Upper lobe of right lung (tissue), 1 donor: ENCODE measurements around the gene PDE8A. TPM values are rescaled to one million over a fixed set of nuclear protein-coding genes. Genes with fewer than 3 reads are reported as not detected.
"Not testable (repeated sequence)": the region's sequence is repeated elsewhere in the genome, so short reads cannot be mapped to it uniquely, and the experiment has no call there.

Experiments
- ATAC-seq: fragments of 200-7000 bp; cut with Tn5 transposase; one replicate; pipeline ENCODE4 v1.9.1; 2020; ENCODE audit warnings: mild to moderate bottlenecking, moderate library complexity
- DNase-seq: peaks from one replicate; pipeline ENCODE4 v3.0.0-alpha.2; 2020
- H3K27ac ChIP-seq: fragments of 200-600 bp; one replicate; pipeline ENCODE4 v1.8.0; 2022
- H3K27me3 ChIP-seq: fragments of 200-600 bp; one replicate; pipeline ENCODE4 v1.8.0; 2022; ENCODE audit warnings: mild to moderate bottlenecking
- H3K36me3 ChIP-seq: fragments of 200-600 bp; one replicate; pipeline ENCODE4 v1.8.0; 2022
- H3K4me1 ChIP-seq: fragments of 200-600 bp; one replicate; pipeline ENCODE4 v1.8.0; 2022
- H3K4me3 ChIP-seq: fragments of 200-600 bp; one replicate; pipeline ENCODE4 v1.8.0; 2022; ENCODE audit warnings: mild to moderate bottlenecking
- H3K9me3 ChIP-seq: fragments of 200-600 bp; one replicate; pipeline ENCODE4 v1.8.0; 2022
- intact Hi-C: fragments of 100-400 bp; cut with DNase I; formaldehyde crosslinking; loops from one replicate; pipeline ENCODE4 v1.11.0; 2022
- total RNA-seq: library from RNA; stranded (reverse); fragmentation: NEBNext Ultra II Directional; extraction: Animal tissue kit (Norgen Biotek cat#: 25700); gene quantifications from one replicate; pipeline ENCODE4 v1.2.1, GENCODE V29; 2021
- TF ChIP-seq, protein P1 (sequence below): fragments of 200-600 bp; IDR thresholded peaks from one replicate; pipeline ENCODE4 v1.8.0; 2022; ENCODE audit warnings: antibody characterized with exemption
- donor health status: DM: no; HTN: yes; CAD: no; lungs with severe emphysema.

Gene PDE8A
- total RNA-seq, 1 donor from 2014 or later = 54.7 TPM

DNA sequence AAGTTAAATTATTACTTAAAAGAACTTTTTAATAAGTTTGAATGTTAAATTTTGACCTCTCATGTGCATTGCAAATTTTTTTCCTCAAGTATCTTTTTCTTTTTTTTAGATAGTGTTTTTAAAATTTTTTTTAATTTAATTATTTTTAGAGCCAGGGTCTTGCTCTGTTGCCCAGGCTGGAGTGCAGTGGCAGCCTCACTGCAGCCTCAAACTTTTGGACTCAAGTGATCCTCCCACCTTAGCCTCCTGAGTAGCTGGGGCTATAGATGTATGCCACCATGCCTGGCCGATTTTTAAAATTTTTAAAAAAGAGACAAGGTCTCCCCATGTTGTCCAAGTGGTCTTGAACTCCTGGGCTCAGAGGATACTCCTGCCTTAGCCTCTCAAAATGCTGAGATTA is 14.4 kb downstream of the PDE8A start:
- intact Hi-C loops = no loop called here
- Histone ChIP-seq H3K27ac (no peak overlapping the region), H3K27me3 (no peaks in the 10 kb centered on the region), H3K4me3 (no peak overlapping the region), H3K36me3 (no peaks in the 10 kb centered on the region), H3K9me3 (no peaks in the 10 kb centered on the region), H3K4me1 (peaks cover 18% of the 10 kb centered on the region)
- DNase-seq (no peak), ATAC-seq (no peak)
- TF ChIP-seq, protein P1, sequence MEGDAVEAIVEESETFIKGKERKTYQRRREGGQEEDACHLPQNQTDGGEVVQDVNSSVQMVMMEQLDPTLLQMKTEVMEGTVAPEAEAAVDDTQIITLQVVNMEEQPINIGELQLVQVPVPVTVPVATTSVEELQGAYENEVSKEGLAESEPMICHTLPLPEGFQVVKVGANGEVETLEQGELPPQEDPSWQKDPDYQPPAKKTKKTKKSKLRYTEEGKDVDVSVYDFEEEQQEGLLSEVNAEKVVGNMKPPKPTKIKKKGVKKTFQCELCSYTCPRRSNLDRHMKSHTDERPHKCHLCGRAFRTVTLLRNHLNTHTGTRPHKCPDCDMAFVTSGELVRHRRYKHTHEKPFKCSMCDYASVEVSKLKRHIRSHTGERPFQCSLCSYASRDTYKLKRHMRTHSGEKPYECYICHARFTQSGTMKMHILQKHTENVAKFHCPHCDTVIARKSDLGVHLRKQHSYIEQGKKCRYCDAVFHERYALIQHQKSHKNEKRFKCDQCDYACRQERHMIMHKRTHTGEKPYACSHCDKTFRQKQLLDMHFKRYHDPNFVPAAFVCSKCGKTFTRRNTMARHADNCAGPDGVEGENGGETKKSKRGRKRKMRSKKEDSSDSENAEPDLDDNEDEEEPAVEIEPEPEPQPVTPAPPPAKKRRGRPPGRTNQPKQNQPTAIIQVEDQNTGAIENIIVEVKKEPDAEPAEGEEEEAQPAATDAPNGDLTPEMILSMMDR = no peak

DNA sequence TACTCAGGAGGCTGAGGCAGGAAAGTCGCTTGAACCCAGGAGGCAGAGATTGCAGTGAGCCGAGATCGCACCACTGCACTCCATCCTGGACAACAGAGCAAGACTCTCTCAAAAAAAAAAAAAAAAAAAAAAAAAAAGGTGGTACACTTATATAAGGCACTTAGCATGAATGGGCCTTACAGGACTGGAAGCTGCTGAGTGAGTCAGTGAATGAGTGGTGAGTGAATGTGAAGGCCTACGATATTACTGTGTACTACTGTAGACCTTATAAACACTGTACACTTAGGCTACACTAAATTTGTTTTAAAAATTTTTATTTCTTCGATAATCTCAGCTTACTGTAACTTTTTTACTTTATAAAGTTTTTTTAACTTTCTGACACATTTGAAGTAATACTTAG is 15.1 kb downstream of the PDE8A start:
- DNase-seq, intact Hi-C loops, ATAC-seq: not testable (repeated sequence)

DNA sequence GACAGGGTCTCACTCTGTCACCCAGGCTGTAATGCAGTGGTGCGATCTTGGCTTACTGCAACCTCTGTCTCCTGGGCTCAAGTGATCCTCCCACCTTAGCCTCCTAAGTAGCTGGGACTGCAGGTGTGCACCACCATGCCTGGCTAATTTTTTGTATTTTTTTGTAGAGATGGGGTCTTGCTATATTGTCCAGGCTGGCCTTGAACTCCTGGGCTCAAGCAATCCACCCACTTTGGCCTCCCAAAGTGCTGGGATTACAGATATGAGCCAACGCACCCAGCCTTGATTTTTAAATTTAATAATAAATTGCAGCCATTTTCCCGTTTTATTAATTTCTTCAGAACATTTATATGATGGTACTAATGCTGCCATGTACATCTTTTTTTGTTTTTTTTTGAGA is 15.6 kb downstream of the PDE8A start:
- H3K36me3 ChIP-seq, H3K27me3 ChIP-seq, DNase-seq, ATAC-seq, H3K9me3 ChIP-seq, H3K27ac ChIP-seq, intact Hi-C loops, H3K4me3 ChIP-seq: not testable (repeated sequence)
- peaks cover 16% of the 10 kb centered on the region for H3K4me1 ChIP-seq

More for the DNA sequence above, 15.1 kb downstream of the PDE8A start:
- not testable (repeated sequence) for H3K36me3 ChIP-seq, H3K27ac ChIP-seq, H3K4me3 ChIP-seq, H3K9me3 ChIP-seq, H3K27me3 ChIP-seq
- peaks cover 16% of the 10 kb centered on the region for H3K4me1 ChIP-seq

DNA sequence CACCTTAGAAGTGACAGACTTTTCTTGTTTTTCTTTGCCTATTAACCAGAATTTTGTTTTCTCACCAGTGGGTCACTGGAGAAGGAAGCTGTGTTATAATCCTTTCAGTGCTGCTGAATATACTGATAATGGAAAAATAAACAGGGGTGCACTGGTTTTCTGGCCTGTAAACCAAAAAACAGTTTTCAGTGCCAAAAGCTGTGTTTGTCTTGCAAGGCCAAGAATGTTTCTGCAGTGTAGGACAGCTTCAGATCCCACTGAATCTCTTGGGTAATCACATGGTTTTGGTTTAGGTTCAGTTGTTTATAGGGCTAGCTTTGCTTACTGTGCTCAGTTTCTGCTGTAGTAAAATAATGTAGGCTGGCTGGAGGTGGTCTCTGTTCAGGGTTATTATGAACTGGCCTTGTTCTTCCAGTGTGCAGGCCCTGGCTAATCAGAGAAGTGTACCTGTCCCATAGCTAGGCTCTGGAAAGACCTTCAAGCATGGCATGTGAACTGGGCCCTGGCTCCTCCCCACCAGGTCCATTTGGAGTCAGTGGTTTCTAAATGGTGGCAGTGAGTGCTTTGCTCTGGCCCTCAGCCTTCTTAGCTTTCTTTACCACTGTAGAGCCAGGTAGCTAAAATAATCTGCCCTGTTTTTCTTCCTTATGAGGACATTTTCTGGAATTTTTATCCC is 18.7 kb downstream of the PDE8A start:
- Histone ChIP-seq H3K27me3 (no peaks in the 10 kb centered on the region), H3K4me1 (peaks cover 22% of the 10 kb centered on the region), H3K27ac (no peak overlapping the region), H3K36me3 (no peaks in the 10 kb centered on the region), H3K9me3 (no peaks in the 10 kb centered on the region), H3K4me3 (no peak overlapping the region)
- intact Hi-C loops = no loop called here
- ATAC-seq (no peak), DNase-seq (no peak)
- TF ChIP-seq, protein P1 = no peak

DNA sequence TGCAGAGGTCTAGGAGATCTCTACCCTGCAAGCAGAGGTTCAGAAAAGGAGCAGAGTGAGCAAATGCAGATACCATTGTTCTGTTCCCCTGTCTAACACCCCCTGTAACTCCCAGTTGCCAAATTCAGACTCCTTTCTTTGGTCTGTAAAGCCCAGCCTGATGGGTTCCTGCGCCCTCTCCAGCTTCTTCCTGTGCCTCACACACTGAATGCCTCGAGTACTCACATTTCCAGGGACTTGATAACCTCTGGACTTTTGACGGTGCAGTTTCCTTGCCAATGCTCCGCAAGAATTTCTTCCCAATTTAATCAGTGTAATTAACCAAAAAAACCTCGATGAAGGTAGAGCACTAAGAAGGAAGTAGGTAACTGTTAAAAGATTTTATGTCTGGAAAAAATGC is 19.3 kb downstream of the PDE8A start:
- Histone ChIP-seq H3K27ac (no peak overlapping the region), H3K36me3 (no peaks in the 10 kb centered on the region), H3K9me3 (no peaks in the 10 kb centered on the region), H3K4me3 (no peak overlapping the region), H3K4me1 (peaks cover 22% of the 10 kb centered on the region), H3K27me3 (no peaks in the 10 kb centered on the region)
- TF ChIP-seq, protein P1 = no peak
- ATAC-seq = no peak
- DNase-seq = no peak
- intact Hi-C loops = no loop called here

DNA sequence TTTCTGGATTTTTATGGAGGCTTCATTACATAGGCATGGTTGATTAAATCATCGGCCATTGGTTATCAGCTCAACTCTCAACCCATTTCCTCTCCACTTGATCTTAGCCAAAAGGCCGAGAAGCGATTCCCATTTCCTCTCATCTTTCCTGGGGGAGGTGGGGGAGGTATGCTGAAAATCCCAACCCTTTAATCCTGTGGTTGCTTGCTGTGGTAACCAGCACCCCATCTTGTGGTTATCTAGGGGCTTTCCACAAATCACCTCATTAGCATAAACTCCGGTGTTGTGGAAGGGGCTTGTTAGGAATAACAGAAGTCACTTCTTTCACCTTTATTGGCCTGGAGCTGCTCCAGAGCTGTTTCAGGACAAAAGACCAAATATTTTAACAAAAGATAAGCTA is 20.9 kb downstream of the PDE8A start:
- Histone ChIP-seq H3K27me3 (no peaks in the 10 kb centered on the region), H3K4me3 (no peak overlapping the region), H3K27ac (no peak overlapping the region), H3K36me3 (no peaks in the 10 kb centered on the region), H3K9me3 (no peaks in the 10 kb centered on the region), H3K4me1 (peaks cover 34% of the 10 kb centered on the region)
- intact Hi-C loops = no loop called here
- TF ChIP-seq, protein P1 = no peak
- ATAC-seq (no peak), DNase-seq (no peak)
